Left lung (tissue), 10 donors: Measurements from ENCODE around the gene LDLRAD3. TPM values are rescaled to one million over a fixed set of nuclear protein-coding genes. Genes with fewer than 3 reads are reported as not detected.

ENCODE experiments used
- ATAC-seq: fragments of 200-7000 bp; cut with Tn5 transposase; one replicate; pipeline ENCODE4 v1.9.1; 2020; ENCODE audit warnings: moderate library complexity
- DNase-seq, 4 donors: peaks; one replicate each; pipeline ENCODE4 v3.0.0-alpha.2; 2013 to 2020
- H3K27ac ChIP-seq, 2 donors: fragments of 200-600 bp; sonication (generic) in 1 of 2; one replicate each; pipeline versions ENCODE4 v1.5.0 to v1.8.0; 2020 to 2021
- H3K27me3 ChIP-seq, 2 donors: fragments of 200-600 bp; sonication (generic) in 1 of 2; one replicate each; pipeline versions ENCODE4 v1.5.0 to v1.8.0; 2020 to 2021
- H3K36me3 ChIP-seq, 2 donors: fragments of 200-600 bp; sonication (generic) in 1 of 2; one replicate each; pipeline versions ENCODE4 v1.5.0 to v1.8.0; 2020 to 2021
- H3K4me1 ChIP-seq, 2 donors: fragments of 200-600 bp; one replicate each; pipeline ENCODE4 v1.8.0; 2021
- H3K4me3 ChIP-seq, 2 donors: fragments of 200-600 bp; sonication (generic) in 1 of 2; one replicate each; pipeline versions ENCODE4 v1.5.0 to v1.8.0; 2020 to 2021; ENCODE audit warnings: mild to moderate bottlenecking in 1 of 2
- H3K9me3 ChIP-seq, 2 donors: fragments of 200-600 bp; sonication (generic) in 1 of 2; one replicate each; pipeline versions ENCODE4 v1.5.0 to v1.8.0; 2020 to 2021
- CTCF ChIP-seq, 2 donors: fragments of 200-600 bp; sonication (generic) in 1 of 2; IDR thresholded peaks; one replicate each; pipeline versions ENCODE4 v1.5.0 to v1.8.0; 2021; ENCODE audit warnings: antibody characterized with exemption in 2 of 2
- intact Hi-C, 2 donors: fragments of 100-400 bp; cut with DNase I; formaldehyde crosslinking; loops; one replicate each; pipeline versions ENCODE4 v1.11.2 to v1.14.2; 2022
- polyA plus RNA-seq, 6 donors: library from polyadenylated mRNA; unstranded; fragments of 120-200 nt; gene quantifications; one replicate each; pipeline ENCODE4 v1.2.1, GENCODE V29; 2013; ENCODE audit not compliant: insufficient read length in 6 of 6
- total RNA-seq, 2 donors: library from RNA; stranded (reverse); fragmentation: NEBNext Ultra II Directional; extraction: Animal tissue kit (Norgen Biotek cat#: 25700); gene quantifications; one replicate each; pipeline ENCODE4 v1.2.1, GENCODE V29; 2021
- donor health status: DM: no; HTN: yes; CAD: no.
- donor health status: DM: no; HTN: no; CAD: no.

Gene LDLRAD3
- total and polyA plus RNA-seq, 8 donors, result 7.1 to 18.2 (median 16.8) TPM

GRCh38 chr11:35969089-35970042 lies 25.5 kb downstream of the LDLRAD3 start:
- Histone ChIP-seq H3K27ac (no peak overlapping the region), H3K4me1 (no peaks in the 10 kb centered on the region), H3K27me3 (no peaks in the 10 kb centered on the region), H3K4me3 (no peak overlapping the region), H3K9me3 (peaks cover 0 to 3% of the 10 kb centered on the region in 2 donors), H3K36me3 (no peaks in the 10 kb centered on the region)
- TF ChIP-seq CTCF (IDR thresholded peaks at IDR 0.05), result no peak
- DNase-seq (peak in 2 of 4 donors; percentile 43 to 45), ATAC-seq (peak; percentile 76)
- intact Hi-C loops, result no loop called here

- DNase-seq (no peak), ATAC-seq (no peak)
- no peak for TF ChIP-seq CTCF (IDR thresholded peaks at IDR 0.05)
- no peaks in the 10 kb centered on the region for H3K27me3 ChIP-seq
- peaks cover 0 to 3% of the 10 kb centered on the region in 2 donors for H3K9me3 ChIP-seq
- H3K27ac ChIP-seq, result no peak overlapping the region
- intact Hi-C loops, result no loop called here
- no peaks in the 10 kb centered on the region for H3K36me3 ChIP-seq
- H3K4me3 ChIP-seq, result no peak overlapping the region
- H3K4me1 ChIP-seq, result no peaks in the 10 kb centered on the region
Observed at GRCh38 chr11:35970445-35970844, 26.6 kb downstream of the LDLRAD3 start.

GRCh38 chr11:35971841-35972422 lies 28.1 kb downstream of the LDLRAD3 start:
- TF ChIP-seq CTCF (IDR thresholded peaks at IDR 0.05), result no peak
- ATAC-seq (no peak), DNase-seq (no peak)
- no peaks in the 10 kb centered on the region for H3K27me3 ChIP-seq
- no peaks in the 10 kb centered on the region for H3K4me1 ChIP-seq
- H3K4me3 ChIP-seq, result no peak overlapping the region
- H3K36me3 ChIP-seq, result no peaks in the 10 kb centered on the region
- H3K9me3 ChIP-seq, result peaks cover 0 to 3% of the 10 kb centered on the region in 2 donors
- no peak overlapping the region for H3K27ac ChIP-seq
- intact Hi-C loops, result no loop called here

- peak; percentile 85 for ATAC-seq
- H3K4me1 ChIP-seq, result no peaks in the 10 kb centered on the region
- peak in 1 of 4 donors; percentile 19 for DNase-seq
- H3K27me3 ChIP-seq, result no peaks in the 10 kb centered on the region
- no peak for TF ChIP-seq CTCF (IDR thresholded peaks at IDR 0.05)
- no peak overlapping the region for H3K27ac ChIP-seq
- peaks cover 0 to 3% of the 10 kb centered on the region in 2 donors for H3K9me3 ChIP-seq
- intact Hi-C loops, result no loop called here
- no peak overlapping the region for H3K4me3 ChIP-seq
- H3K36me3 ChIP-seq, result no peaks in the 10 kb centered on the region
Observed at GRCh38 chr11:35974882-35975589, 31.2 kb downstream of the LDLRAD3 start.

- Histone ChIP-seq H3K27ac (no peak overlapping the region), H3K4me1 (no peaks in the 10 kb centered on the region), H3K4me3 (no peak overlapping the region), H3K9me3 (peaks cover 0 to 3% of the 10 kb centered on the region in 2 donors), H3K27me3 (no peaks in the 10 kb centered on the region), H3K36me3 (no peaks in the 10 kb centered on the region)
- no peak for TF ChIP-seq CTCF (IDR thresholded peaks at IDR 0.05)
- intact Hi-C loops, result no loop called here
- DNase-seq (no peak), ATAC-seq (no peak)
Observed at GRCh38 chr11:35976434-35976833, 32.6 kb downstream of the LDLRAD3 start.
